Left forelimb (tissue), 1 donor: ENCODE results near the gene SLC24A4.

Experiments used
- DNase-seq: peaks from one replicate; pipeline ENCODE4 v3.0.0-alpha.2; 2018; ENCODE audit warnings: low spot score

The SLC24A4 gene

GRCh38 chr14:92501891-92502351, 179.0 kb downstream of the SLC24A4 start:
- DNase-seq, result no peak

- DNase-seq, result no peak
Measured at GRCh38 chr14:92502541-92503286, 179.7 kb downstream of the SLC24A4 start.

GRCh38 chr14:92503756-92504491, 181.0 kb downstream of the SLC24A4 start:
- DNase-seq, result no peak

- no peak for DNase-seq
Measured at GRCh38 chr14:92505826-92506225, 182.9 kb downstream of the SLC24A4 start.

- no peak for DNase-seq
Measured at GRCh38 chr14:92506231-92506630, 183.3 kb downstream of the SLC24A4 start.

- DNase-seq, result no peak
Measured at GRCh38 chr14:92507174-92507768, 184.3 kb downstream of the SLC24A4 start.

- peak; percentile 36 for DNase-seq
Measured at GRCh38 chr14:92510972-92511371, 188.0 kb downstream of the SLC24A4 start.

GRCh38 chr14:92511453-92512238, 188.7 kb downstream of the SLC24A4 start:
- peak; percentile 62 for DNase-seq

- no peak for DNase-seq
Measured at GRCh38 chr14:92512807-92513203, 189.8 kb downstream of the SLC24A4 start.

GRCh38 chr14:92513204-92513965, 190.4 kb downstream of the SLC24A4 start, which contains the start of gene RIN3:
RIN3 (plus strand) TSS chr14:92513781; CDS start chr14:92513933, 152 bp downstream.
- DNase-seq, result peak; percentile 81

GRCh38 chr14:92513966-92514843, 191.2 kb downstream of the SLC24A4 start:
- peak; percentile 74 for DNase-seq

- DNase-seq, result no peak
Measured at GRCh38 chr14:92514844-92515514, 192.0 kb downstream of the SLC24A4 start.

GRCh38 chr14:92515546-92516343, 192.8 kb downstream of the SLC24A4 start:
- DNase-seq, result peak; percentile 59

GRCh38 chr14:92516344-92516965, 193.5 kb downstream of the SLC24A4 start:
- peak; percentile 48 for DNase-seq

GRCh38 chr14:92516966-92517506, 194.1 kb downstream of the SLC24A4 start:
- peak; percentile 41 for DNase-seq

GRCh38 chr14:92517761-92518160, 194.8 kb downstream of the SLC24A4 start:
- no peak for DNase-seq

GRCh38 chr14:92519246-92520101, 196.5 kb downstream of the SLC24A4 start:
- no peak for DNase-seq
